Stimulated activated CD8-positive, alpha-beta memory T cell treated with anti-CD3 and anti-CD28 coated beads, Interleukin-7, amount 100 ng/mL, for 24 hours (primary cell): ENCODE data around the gene CCDC116.
"Not testable (repeated sequence)": the region's sequence is repeated elsewhere in the genome, so short reads cannot be mapped to it uniquely, and the experiment has no call there.

Source experiments
- DNase-seq: peaks from one replicate; pipeline ENCODE4 v3.0.0-alpha.2; 2020; ENCODE audit warnings: low read depth

Gene CCDC116

GRCh38 chr22:21609556-21610157 lies 22.9 kb upstream of the CCDC116 start:
- DNase-seq, result not testable (repeated sequence)

GRCh38 chr22:21611210-21611977 lies 21.2 kb upstream of the CCDC116 start:
- DNase-seq, result no peak

GRCh38 chr22:21612858-21613257 lies 19.7 kb upstream of the CCDC116 start:
- DNase-seq, result no peak

- no peak for DNase-seq
Observed at GRCh38 chr22:21613553-21614233, 18.9 kb upstream of the CCDC116 start.

- DNase-seq, result no peak
Observed at GRCh38 chr22:21615731-21616130, 16.8 kb upstream of the CCDC116 start.

GRCh38 chr22:21617337-21617736 lies 15.2 kb upstream of the CCDC116 start:
- DNase-seq, result not testable (repeated sequence)

GRCh38 chr22:21621025-21621424 lies 11.5 kb upstream of the CCDC116 start:
- no peak for DNase-seq

- DNase-seq, result no peak
Observed at GRCh38 chr22:21622011-21622918, 10.3 kb upstream of the CCDC116 start.

GRCh38 chr22:21622919-21623647 lies 9.5 kb upstream of the CCDC116 start:
- DNase-seq, result no peak

GRCh38 chr22:21623648-21623970 lies 9.0 kb upstream of the CCDC116 start:
- DNase-seq, result no peak

GRCh38 chr22:21624120-21624879 lies 8.3 kb upstream of the CCDC116 start:
- peak; percentile 33 for DNase-seq

- DNase-seq, result no peak
Observed at GRCh38 chr22:21624880-21625791, 7.4 kb upstream of the CCDC116 start.

- no peak for DNase-seq
Observed at GRCh38 chr22:21626073-21626734, 6.4 kb upstream of the CCDC116 start.

GRCh38 chr22:21626735-21627469 lies 5.7 kb upstream of the CCDC116 start:
- DNase-seq, result no peak

GRCh38 chr22:21628386-21629254 lies 3.9 kb upstream of the CCDC116 start:
- DNase-seq, result no peak

GRCh38 chr22:21629255-21630149 lies 3.1 kb upstream of the CCDC116 start, which contains the start of gene YDJC:
TSS of gene YDJC (minus strand) at chr22:21630022. CDS start at chr22:21630014, 8 bp downstream.
- DNase-seq, result peak; percentile 95
